M059J (cell line): ENCODE results near the gene MYO1F. TPM values are rescaled to one million over a fixed set of nuclear protein-coding genes. Genes with fewer than 3 reads are reported as not detected.
"Not testable (repeated sequence)": the region's sequence is repeated elsewhere in the genome, so short reads cannot be mapped to it uniquely, and the experiment has no call there.

Source experiments
- DNase-seq: peaks from one replicate; pipeline ENCODE4 v3.0.0-alpha.2; 2012; ENCODE audit warnings: low read depth
- total RNA-seq: library from RNA; depleted of rRNA; stranded (reverse); fragments of >200 nt; shearing (Covaris generic); gene quantifications from 2 replicates; pipeline ENCODE4 v1.2.3, GENCODE V29; 2014

MYO1F gene
- total RNA-seq, 1 experiment from 2014 or later = 0.25 TPM

DNA sequence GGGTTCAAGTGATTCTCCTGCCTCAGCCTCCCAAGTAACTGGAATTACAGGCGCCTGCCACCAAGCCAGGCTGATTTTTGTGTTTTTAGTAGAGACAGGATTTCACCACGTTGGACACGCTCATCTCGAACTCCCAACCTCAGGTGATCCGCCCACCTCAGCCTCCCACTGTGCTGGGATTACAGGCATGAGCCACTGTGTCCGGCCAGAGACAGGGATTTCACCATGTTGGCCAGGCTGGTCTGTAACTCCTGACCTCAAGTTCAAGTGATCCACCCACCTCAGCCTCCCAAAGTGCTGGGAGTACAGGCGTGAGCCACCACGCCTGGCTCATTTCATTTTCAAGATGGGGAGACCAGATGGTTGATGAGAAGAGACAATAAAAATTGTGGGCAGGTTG lies 12.4 kb downstream of the MYO1F start:
- not testable (repeated sequence) for DNase-seq

DNA sequence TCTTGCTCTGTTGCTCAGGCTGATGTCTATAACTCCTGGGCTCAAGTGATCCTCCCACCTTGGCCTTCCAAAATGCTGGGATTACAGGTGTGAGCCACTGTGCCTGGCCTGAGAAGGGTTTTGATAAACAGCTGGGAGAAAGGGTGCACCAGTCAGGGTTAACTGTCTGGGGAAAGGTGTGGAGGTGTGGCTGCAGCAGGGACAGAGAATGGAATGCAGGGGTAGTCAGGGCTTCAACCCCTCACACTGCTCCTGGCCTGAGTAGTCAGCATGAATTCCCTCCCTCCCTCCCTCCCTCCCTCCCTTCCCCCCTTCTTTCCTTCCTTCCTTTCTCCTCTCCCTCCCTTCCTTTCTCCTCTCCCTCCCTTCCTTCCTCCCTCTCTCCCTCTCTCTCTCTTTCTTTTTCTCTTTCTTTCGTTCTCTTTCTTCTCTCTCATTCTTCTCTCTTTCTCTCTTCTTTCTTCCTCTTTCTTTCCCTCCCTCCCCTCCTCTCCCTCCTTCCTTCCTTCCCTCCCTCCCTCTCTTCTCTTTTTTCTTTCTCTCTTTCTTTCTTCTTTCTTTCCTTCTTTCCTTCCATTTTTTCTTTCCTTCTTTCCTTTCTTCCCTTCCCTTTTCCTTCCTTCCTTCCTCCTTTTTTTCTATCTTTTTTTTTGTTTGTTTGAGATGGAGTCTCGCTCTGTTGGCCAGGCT lies 16.0 kb downstream of the MYO1F start:
- DNase-seq = no peak

DNA sequence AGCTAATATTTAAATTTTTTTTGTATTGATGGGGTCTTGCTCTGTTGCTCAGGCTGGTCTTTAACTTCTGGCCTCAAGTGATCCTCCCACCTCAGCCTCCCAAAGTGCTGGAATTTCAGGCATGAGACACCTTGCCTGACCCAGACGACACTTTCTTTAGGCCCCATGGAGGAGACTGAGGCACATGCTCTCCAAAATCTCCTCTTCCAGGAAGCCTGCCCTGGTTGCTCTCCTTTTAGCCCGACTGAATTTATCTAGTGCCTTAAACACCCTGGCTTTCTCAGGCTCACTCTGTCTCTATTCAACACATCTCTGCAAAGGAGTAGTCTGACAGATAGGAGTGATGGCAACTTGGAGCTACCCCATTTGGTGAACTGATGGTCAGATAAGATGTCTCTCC lies 18.9 kb downstream of the MYO1F start:
- no peak for DNase-seq

DNA sequence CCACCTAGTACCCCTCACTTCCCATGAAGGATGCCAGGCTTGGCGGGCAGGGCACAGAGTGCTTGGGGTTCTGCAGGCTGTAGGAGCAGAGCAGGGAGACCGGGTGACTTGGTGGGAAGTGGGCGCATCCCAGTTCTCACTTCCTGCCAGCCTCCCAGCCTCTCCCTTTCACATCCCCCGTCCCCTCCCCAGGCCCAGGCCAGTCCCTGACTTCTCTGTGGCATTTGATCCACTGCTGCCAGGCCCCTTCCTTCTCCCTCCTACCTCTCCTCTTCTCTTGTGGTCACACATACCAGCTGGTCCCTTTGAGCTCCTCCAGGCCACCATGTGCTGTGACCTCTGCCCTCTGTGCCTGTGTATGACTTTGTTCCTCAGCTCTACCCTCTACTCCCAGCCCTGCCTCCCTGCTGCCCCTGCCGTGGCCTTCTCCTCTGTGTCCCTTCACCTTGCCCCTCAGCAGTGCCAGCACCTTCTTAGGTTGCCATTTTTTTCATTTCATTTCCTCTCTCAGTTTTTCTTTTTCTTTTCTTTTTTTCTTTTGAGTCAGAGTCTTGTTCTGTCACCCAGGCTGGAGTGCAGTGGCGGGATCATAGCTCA lies 19.5 kb downstream of the MYO1F start:
- no peak for DNase-seq

DNA sequence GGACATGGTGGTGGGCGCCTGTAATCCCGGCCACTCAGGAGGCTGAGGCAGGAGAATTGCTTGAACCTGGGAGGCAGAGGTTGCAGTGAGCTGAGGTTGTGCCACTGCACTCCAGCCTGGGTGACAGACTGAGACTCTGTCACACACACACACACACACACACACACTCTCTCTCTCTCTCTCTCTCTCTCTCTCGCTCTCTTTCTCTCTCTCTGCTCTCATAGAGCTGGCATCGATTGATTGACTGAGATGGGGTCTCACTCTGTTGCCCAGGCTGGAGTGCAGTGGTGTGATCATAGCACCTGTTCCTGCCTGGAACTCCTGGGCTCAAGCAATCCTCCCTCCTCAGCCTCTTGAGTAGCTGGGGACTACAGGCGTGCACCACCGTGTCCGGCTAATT lies 23.5 kb downstream of the MYO1F start:
- not testable (repeated sequence) for DNase-seq

DNA sequence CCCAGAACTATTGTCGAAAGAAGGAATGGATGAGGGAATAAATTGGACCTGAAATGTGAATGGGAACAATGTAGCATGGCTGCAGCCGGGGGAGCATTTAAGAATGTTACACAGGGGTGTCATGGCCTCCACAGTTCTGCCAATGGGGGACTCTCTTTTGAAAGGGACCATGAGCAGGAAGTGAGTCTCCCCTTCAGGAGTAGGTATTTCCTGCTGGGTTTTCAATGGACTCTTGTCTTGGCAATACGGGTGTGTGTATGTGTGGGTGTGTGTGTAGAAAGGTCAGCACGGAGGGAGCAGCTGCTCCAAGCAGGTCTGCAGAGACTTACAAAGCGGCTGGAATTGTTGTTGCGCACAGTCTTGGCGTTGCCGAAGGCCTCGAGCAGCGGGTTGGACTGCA lies 24.4 kb downstream of the MYO1F start:
- DNase-seq = peak; percentile 52

DNA sequence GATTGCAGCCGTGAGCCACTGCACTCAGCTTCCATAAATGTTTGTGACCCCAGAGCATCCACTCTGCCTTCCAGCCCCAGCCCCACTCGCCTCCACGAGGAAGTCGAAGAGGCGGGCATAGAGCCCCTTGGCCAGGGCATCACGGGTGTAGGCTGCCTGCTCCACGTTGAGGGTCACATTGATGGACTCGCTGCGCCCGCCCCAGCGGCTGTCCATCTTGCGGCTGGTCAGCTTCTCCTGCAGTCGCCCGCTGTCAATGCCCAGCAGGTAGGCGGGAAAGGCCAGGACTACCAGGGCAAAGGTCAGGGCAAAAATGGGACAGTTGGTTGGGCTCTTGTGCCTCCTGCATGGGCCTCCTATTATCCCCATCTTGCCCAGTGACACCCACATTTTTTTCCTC lies 27.2 kb downstream of the MYO1F start:
- DNase-seq = no peak

DNA sequence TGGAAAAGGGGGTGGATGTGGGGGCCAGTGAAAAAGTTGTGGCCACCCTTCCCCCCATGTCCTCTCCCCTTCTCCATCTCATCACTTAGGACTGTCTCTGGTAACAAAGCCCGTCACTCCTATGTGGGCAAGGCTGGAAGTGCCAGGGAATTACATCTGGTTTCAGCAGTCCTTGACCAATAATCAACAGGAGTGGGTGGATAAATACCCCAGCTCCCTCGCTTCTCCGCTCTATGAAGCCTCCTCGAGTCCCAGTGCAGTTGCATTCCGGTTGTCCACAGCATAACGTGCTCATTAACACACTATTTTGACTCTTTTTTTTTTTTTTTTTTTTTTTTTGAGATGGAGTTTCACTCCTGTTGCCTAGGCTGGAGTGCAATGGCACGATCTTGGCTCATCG lies 31.5 kb downstream of the MYO1F start:
- DNase-seq = no peak

DNA sequence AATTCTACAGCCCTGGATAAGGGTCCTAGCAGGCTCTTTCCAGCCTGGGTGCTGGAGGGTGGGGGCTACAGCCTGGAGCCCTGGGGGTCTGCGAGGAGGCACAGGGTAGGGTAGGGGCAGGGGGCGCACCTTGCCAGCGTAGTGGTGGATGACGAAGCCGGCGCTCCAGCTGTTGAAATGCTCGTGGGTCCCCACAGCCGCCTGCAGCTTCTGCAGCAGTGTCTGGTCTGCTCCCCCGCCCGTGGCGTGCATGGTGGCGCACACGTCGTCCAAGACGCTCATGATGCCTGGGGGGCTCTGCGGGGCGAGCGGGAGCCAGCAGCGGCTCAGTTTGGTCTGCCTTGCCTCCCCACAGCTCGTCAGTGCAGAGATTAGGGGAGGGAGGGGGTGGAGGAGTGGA lies 33.1 kb downstream of the MYO1F start:
- no peak for DNase-seq

DNA sequence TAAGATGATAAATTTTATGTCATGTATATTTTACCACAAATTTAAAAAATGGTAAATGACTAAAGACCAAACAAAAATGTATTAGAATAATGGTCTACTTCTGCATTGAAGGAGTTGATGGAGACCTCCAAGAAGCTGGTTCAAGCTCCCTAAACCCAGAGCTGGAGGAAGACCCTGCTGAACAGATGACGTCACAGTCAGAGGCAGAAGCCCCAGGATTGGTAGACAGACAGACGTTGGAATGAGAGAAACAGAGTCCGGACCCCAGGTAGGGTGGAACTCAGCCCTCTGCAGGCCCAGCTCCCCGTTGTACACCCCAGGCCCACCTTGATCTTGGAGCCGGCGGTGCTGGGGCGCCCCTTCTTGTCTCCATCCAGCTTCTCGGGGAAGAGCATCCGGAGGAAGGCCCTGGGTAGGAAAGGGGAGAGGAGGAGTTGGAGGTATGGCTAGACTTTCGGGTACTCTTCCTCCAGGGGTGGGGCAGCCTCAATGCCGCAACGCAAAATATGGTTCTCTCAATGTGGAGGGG lies 37.6 kb downstream of the MYO1F start:
- DNase-seq = no peak

DNA sequence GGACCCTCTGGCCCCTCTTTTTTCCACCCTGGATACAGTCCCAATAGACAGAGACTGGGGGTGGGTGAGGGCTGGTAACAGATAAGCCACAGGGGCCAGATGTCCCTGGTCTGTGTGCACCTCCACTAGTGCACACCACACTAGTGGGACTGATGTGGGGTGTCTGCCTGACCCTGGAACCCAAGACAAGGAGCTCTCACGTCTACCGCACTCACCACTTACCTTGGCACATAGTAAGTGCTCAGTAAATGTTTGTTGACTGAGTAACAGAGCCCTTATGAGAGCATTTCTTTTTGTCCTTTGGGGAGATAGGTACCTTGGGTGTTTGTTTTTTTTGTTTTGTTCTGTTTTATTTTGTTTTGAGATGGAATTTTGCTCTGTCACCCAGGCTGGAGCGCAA lies 40.1 kb downstream of the MYO1F start:
- no peak for DNase-seq

DNA sequence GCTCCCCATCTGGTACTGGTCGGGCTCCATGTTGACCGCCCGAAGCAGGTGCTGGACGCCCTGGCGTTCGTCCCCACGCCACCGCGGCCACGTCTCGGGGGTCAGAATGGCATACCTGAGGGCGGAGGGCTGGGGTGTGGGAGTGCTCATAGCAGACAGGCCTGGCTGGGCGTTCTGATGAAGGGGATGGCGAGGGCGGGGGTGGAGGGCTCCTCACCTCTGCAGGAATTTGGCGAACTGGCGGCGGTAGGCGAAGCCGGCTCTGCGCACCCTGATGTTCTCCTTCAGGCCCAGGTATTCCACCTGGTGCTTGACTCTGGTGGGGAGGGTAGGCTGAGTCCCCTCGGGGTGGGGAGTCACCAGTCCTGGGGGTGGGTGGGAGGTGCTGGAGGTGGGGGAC lies 41.0 kb downstream of the MYO1F start:
- no peak for DNase-seq

DNA sequence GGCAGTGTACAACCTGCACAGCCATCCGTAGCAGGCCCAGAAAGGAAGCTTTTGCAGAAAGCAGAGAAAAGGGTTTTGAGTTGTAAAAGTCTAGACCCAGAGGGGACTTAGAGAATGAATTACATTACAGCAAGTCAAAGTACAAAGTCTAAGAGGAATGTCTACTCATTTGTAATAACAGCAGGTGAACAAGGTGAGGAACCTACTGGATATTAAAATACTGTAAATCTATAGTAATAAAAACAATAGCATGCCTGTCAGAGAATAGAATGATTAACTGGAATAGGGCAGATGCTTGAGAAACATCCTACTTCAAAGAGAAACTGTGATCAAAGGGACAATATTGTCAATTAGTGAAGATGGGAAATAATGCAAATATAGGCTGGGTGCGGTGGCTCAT lies 45.0 kb downstream of the MYO1F start:
- DNase-seq = no peak

DNA sequence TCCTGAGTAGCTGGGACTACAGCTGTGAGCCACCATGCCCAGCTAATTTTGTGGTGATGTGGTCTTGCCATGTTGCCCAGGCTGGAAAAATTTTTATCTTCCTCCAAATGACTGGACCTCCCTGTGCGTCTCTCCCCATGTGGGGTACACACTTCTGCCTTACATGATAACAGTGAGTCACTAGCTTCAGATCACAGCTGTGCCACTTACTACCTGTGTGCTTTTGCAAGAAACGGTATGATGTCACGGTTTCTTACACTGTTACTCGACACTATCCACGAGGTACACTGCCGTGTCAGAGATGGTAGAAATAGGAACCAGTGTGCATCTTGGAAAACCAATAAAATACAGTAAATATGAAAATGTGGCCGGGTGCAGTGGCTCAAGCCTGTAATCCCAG lies 45.8 kb downstream of the MYO1F start:
- DNase-seq = no peak

DNA sequence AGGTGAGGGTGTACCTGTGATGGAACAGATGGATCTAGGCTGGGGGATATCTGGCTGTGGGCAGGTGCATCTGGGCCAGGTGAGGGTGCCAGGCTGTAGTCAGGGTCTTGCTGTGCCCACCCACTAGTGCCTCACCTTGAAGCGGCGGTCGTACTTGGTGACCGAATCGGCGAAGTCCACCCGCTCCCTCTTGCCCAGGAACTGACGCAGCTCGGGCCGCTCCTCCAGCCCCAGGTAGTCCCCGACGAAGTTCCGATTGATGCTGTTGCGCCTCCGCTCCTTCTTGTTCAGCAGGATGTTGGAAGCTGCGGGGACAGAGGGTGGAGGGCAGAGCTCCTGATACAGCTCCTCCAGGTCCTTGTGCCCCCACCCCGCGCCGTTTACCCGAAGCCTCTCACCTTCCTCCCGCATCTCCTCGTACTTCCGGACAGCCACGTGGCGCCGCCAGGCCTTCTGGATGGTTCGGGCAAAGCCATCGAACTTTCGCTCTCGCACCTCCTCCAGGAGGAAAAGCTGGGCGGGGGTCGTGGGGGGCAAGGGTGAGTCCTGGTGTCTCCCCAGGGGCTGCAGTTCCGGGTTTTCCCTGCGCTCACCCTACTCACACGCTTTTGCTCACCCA lies 47.1 kb downstream of the MYO1F start:
- no peak for DNase-seq

DNA sequence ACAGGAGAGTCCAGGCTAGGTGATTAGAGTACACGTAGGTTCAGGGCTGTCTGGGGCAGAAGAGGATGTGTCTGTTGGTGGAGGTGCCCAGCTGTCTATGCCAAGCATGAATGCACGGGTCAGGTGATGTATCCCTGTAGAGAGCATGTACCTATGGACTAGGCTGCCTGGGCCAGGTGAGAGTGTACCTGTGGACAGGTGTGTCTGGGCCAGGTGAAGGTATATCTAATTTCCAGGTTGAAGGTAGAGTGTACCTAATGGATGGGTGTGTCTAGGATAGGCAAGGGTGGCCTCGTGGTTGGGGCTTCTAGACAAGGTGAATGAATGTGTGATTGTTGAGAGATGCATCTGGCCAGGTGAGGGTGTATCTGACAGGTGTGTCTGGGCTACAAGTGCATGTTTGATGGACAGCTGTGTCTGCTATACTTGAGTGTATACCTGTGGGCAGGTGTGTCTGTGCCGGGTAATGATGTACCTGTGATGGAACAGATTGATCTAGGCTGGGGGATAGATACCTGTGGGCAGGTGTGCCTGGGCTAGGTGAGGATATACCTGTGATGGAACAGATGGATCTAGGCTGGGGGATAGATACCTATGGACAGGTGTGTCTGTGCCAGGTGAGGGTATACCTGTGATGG lies 47.8 kb downstream of the MYO1F start:
- no peak for DNase-seq

DNA sequence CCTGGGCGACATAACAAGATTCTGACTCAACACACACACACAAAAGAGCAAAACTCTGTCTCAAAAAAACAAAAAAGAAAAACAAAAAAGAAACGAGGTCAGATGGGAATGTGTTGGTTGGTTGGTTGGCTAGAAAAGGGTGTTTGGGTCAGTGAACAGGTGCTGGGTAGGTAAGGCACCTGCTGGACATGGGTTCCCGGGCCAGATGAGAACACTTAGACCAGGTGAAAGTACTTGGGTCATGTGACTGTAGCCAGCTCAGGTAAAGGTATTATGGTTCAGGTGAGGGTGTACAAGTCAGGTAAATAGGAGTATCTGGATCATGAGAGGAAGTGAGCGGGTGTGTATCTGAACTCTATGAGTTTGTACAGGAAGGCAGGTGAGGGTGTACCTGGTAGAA lies 48.7 kb downstream of the MYO1F start:
- DNase-seq = no peak

DNA sequence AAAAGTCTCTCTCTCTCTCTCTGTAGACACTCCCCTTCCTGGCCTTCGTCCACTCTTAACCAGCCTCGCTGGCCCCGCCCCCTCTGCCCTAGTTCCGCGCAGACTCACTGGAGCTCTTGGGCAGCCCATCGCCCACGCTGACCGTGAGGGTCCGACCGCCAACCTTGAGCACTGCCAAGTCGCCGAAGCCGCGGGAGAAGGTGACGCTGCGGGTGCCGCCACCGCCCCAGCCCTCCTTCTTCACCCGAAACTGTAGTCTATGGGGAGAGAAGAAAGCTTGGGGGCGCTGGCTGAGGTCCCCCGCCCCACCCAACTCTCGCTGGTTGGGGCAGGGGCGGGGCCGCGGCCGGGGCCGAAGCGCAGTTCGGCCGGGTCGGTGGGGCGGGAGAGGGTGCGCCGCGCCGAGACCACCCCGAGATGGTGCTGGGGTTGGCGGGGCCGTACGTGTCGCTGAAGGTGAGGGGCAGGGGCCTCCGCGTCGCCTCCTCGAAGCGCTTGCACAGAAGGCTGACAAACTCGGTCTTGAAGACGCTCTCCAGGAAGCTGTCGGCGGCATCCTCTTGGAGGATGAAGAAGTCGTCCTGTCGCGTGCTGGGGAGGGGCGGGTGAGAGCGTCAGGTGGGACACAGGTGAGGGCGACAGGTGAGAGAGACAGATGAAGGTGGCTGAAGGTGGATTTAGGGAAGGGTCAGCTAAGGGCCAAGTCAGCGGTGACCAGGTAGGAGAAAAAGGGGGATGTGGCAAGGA lies 50.7 kb downstream of the MYO1F start:
- DNase-seq = peak; percentile 92

DNA sequence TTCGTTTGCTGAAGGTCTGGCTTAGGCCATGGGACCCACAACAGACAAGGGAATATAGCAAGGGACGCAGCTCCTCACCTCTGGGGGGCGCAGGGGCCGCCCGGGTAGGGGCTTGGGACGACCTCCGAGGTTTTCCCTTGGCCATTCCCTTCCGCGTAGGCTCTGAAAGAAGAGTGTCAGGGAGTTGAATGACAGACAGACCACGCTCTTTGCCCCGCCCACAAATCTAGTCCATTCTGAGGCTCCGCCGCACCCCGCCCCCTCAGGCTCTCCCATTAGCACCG lies 51.9 kb downstream of the MYO1F start:
- no peak for DNase-seq

DNA sequence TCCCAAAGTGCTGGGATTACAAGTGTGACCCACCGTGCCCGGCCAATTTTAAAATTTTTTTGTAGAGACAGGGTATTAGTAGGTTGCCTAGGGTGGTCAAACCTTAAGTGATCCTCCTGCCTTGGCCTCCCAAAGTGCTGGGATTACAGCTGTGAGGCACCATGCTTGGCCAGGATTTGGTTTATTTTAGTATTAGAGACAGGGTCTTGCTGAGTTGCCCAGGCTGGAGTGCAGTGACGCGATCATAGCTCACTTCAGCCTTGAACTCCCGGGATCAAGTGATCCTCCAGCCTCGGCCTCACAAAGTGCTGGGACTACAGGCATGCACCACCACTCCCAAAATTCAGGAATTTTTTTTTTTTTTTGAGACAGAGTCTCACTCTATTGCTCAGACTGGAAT lies 57.9 kb downstream of the MYO1F start:
- no peak for DNase-seq

DNA sequence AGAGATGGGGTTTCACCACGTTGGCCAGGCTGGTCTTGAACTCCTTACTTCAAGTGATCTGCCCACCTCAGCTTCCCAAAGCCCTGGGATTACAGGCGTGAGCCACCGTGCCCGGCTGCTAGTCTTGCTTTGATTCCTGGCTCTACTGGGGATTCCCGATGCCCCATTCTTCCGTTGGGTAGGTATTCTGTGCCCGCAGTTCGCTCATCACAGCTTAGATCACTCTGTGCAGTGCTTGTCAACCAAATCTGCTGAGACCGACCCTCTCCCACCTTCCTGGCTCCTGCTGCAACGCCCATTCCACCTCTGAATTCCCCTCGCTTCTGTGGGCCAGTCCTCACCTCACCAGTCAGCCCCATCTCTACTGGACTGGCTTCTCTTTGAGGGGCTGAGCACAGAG lies 58.7 kb downstream of the MYO1F start:
- DNase-seq = no peak
